B cell (primary cell): Measurements from ENCODE around the gene RNGTT.

Experiments used
- EZH2 ChIP-seq: IDR thresholded peaks from 2 replicates; pipeline ENCODE4 v1.6.1; 2012; ENCODE audit warnings: borderline replicate concordance, low read depth, mild to moderate bottlenecking, moderate library complexity, low read length; ENCODE audit not compliant: insufficient read depth, poor library complexity, severe bottlenecking
- TF ChIP-seq, protein P1 (sequence below): fragments of 200-600 bp; IDR thresholded peaks from one replicate; pipeline ENCODE4 v1.8.0; 2022; ENCODE audit warnings: antibody characterized with exemption, mild to moderate bottlenecking

DNA sequence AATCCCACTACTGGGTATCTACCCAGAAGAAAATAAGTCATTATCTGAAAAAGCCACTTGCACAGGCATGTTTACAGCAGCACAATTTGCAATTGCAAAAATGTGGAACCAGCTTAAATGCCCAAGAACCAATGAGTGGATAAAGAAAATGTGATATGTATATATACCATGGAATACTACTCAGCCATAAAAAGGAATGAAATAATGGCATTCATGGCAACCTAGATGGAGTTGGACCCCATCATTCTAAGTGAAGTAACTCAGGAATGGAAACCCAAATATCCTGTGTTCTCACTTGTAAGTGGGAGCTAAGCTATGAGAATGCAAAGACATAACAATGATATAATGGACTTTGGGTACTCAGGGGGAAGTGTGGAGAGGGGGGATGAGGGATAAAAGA, 4.6 kb downstream of the RNGTT start:
- TF ChIP-seq, protein P1, sequence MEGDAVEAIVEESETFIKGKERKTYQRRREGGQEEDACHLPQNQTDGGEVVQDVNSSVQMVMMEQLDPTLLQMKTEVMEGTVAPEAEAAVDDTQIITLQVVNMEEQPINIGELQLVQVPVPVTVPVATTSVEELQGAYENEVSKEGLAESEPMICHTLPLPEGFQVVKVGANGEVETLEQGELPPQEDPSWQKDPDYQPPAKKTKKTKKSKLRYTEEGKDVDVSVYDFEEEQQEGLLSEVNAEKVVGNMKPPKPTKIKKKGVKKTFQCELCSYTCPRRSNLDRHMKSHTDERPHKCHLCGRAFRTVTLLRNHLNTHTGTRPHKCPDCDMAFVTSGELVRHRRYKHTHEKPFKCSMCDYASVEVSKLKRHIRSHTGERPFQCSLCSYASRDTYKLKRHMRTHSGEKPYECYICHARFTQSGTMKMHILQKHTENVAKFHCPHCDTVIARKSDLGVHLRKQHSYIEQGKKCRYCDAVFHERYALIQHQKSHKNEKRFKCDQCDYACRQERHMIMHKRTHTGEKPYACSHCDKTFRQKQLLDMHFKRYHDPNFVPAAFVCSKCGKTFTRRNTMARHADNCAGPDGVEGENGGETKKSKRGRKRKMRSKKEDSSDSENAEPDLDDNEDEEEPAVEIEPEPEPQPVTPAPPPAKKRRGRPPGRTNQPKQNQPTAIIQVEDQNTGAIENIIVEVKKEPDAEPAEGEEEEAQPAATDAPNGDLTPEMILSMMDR: no peak
- TF ChIP-seq EZH2: no peak
